Upper lobe of right lung (tissue), 1 donor: Measurements from ENCODE around the gene AKAP8L. TPM values are rescaled to one million over a fixed set of nuclear protein-coding genes. Genes with fewer than 3 reads are reported as not detected.

Experiments
- ATAC-seq: fragments of 200-7000 bp; cut with Tn5 transposase; one replicate; pipeline ENCODE4 v1.9.1; 2020; ENCODE audit warnings: mild to moderate bottlenecking, moderate library complexity
- DNase-seq: peaks from one replicate; pipeline ENCODE4 v3.0.0-alpha.2; 2020
- H3K27ac ChIP-seq: fragments of 200-600 bp; one replicate; pipeline ENCODE4 v1.8.0; 2022
- H3K27me3 ChIP-seq: fragments of 200-600 bp; one replicate; pipeline ENCODE4 v1.8.0; 2022; ENCODE audit warnings: mild to moderate bottlenecking
- H3K36me3 ChIP-seq: fragments of 200-600 bp; one replicate; pipeline ENCODE4 v1.8.0; 2022
- H3K4me1 ChIP-seq: fragments of 200-600 bp; one replicate; pipeline ENCODE4 v1.8.0; 2022
- H3K4me3 ChIP-seq: fragments of 200-600 bp; one replicate; pipeline ENCODE4 v1.8.0; 2022; ENCODE audit warnings: mild to moderate bottlenecking
- H3K9me3 ChIP-seq: fragments of 200-600 bp; one replicate; pipeline ENCODE4 v1.8.0; 2022
- intact Hi-C: fragments of 100-400 bp; cut with DNase I; formaldehyde crosslinking; loops from one replicate; pipeline ENCODE4 v1.11.0; 2022
- total RNA-seq: library from RNA; stranded (reverse); fragmentation: NEBNext Ultra II Directional; extraction: Animal tissue kit (Norgen Biotek cat#: 25700); gene quantifications from one replicate; pipeline ENCODE4 v1.2.1, GENCODE V29; 2021
- TF ChIP-seq, protein P1 (sequence below): fragments of 200-600 bp; IDR thresholded peaks from one replicate; pipeline ENCODE4 v1.8.0; 2022; ENCODE audit warnings: antibody characterized with exemption
- donor health status: DM: no; HTN: yes; CAD: no; lungs with severe emphysema.

AKAP8L gene
- total RNA-seq, 1 donor from 2014 or later, result 95.5 TPM

DNA sequence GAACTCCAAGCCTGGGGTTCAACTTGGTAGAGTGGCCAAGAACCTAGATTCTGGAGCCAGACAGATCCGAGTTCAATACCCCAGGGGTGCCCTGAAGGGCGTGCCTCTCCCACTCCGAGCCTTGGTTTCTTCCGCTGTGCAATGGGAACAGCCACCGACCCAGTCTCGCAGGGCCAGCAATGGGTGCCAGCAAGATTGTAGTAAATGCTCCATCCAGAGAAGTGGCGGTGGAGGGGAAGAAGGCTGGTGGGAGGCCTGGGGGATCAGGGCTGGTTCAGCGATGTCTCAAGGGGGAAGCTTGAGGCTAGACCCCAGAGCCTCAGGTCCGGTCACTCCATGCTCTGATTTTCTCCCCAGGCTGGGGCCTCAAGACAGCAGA is 26.4 kb upstream of the AKAP8L start:
- intact Hi-C loops, result no loop called here
- Histone ChIP-seq H3K27ac (no peak overlapping the region), H3K36me3 (no peaks in the 10 kb centered on the region), H3K4me1 (peaks cover 6% of the 10 kb centered on the region), H3K4me3 (no peak overlapping the region), H3K9me3 (no peaks in the 10 kb centered on the region), H3K27me3 (no peaks in the 10 kb centered on the region)
- DNase-seq (no peak), ATAC-seq (no peak)
- TF ChIP-seq, protein P1, sequence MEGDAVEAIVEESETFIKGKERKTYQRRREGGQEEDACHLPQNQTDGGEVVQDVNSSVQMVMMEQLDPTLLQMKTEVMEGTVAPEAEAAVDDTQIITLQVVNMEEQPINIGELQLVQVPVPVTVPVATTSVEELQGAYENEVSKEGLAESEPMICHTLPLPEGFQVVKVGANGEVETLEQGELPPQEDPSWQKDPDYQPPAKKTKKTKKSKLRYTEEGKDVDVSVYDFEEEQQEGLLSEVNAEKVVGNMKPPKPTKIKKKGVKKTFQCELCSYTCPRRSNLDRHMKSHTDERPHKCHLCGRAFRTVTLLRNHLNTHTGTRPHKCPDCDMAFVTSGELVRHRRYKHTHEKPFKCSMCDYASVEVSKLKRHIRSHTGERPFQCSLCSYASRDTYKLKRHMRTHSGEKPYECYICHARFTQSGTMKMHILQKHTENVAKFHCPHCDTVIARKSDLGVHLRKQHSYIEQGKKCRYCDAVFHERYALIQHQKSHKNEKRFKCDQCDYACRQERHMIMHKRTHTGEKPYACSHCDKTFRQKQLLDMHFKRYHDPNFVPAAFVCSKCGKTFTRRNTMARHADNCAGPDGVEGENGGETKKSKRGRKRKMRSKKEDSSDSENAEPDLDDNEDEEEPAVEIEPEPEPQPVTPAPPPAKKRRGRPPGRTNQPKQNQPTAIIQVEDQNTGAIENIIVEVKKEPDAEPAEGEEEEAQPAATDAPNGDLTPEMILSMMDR, result no peak

DNA sequence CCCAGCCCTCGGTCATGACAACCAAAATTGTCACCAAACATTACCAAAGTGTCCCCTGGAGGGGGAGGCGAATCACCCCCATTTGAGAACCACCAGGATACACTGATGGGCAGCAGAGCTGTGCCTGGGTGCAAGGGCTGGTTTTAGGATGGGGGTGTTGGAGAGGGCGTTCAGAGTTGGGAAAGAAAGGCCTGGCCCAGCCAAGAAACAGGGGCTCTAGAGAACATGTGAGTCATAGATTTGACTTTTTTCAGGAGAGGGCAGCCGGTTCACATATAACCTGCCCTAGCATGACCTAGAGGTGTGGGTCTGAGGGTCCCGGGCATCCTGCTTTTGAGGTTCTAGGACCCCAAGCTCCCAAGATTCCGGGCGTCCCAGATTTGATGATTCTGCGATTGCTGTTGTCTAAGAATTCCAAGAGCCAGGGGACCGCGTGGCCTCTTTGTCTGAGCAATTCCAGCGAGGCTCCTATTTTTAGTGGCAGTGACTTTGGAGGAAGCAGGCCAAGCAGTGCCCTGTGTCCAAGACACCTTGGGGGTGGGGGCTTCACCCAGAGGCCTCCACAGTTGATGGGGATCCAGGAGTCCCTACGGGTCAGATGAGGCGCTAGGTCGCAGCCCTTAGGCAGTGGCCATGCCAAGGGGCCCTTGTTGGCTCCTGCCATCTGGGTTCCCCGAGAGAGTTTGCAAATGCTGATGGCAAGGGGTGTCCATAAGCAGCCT is 25.9 kb upstream of the AKAP8L start:
- Histone ChIP-seq H3K9me3 (no peaks in the 10 kb centered on the region), H3K4me3 (no peak overlapping the region), H3K36me3 (no peaks in the 10 kb centered on the region), H3K4me1 (peaks cover 6% of the 10 kb centered on the region), H3K27me3 (no peaks in the 10 kb centered on the region), H3K27ac (no peak overlapping the region)
- TF ChIP-seq, protein P1, result no peak
- intact Hi-C loops, result no loop called here
- ATAC-seq, result no peak
- DNase-seq, result no peak

DNA sequence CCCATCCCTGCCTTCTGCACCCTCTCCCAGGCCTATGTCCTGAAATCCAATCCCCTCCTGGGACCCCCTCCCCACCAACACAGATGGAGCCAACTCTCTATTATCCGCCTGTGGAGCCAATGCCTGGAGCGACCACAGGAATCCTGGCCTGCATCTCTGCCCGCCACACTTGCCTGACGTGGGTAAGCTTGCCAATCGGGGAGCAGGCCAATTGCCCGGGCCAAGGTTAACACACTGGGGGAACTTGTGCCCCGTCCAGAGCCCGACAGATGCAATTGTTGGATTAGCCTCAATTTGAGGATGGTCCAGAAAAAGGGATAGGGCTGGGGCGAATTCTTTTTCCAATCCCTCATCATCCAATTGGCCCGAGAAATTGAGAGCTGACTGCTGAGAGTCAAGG is 25.1 kb upstream of the AKAP8L start:
- Histone ChIP-seq H3K4me3 (no peak overlapping the region), H3K36me3 (no peaks in the 10 kb centered on the region), H3K9me3 (no peaks in the 10 kb centered on the region), H3K4me1 (peaks cover 2% of the 10 kb centered on the region), H3K27me3 (no peaks in the 10 kb centered on the region), H3K27ac (no peak overlapping the region)
- ATAC-seq (no peak), DNase-seq (no peak)
- TF ChIP-seq, protein P1, result no peak
- intact Hi-C loops, result no loop called here

DNA sequence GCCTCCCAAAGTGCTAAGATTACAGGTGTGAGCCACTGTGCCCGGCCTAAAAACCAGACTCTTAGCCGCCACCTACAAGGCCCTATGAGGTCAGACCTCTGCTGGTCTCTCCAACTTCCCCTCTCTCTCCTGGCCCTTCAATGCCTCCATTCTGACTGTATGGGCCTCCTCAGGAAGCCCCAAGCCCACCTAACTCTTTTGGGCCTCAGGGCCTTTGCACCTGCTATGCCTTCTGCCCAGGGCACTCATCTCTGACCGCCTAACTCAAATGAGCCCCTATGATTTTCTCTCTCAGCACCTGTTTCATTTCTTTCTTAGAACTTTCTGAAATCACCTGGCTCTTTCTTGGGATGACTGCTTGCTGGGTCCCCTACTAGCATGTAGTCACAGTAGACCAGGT is 24.5 kb upstream of the AKAP8L start:
- no peak for DNase-seq
- no peak for ATAC-seq
- H3K27ac ChIP-seq, result no peak overlapping the region
- no peak overlapping the region for H3K4me3 ChIP-seq
- no peaks in the 10 kb centered on the region for H3K27me3 ChIP-seq
- TF ChIP-seq, protein P1, result no peak
- no peaks in the 10 kb centered on the region for H3K9me3 ChIP-seq
- H3K4me1 ChIP-seq, result no peaks in the 10 kb centered on the region
- intact Hi-C loops, result no loop called here
- H3K36me3 ChIP-seq, result no peaks in the 10 kb centered on the region

DNA sequence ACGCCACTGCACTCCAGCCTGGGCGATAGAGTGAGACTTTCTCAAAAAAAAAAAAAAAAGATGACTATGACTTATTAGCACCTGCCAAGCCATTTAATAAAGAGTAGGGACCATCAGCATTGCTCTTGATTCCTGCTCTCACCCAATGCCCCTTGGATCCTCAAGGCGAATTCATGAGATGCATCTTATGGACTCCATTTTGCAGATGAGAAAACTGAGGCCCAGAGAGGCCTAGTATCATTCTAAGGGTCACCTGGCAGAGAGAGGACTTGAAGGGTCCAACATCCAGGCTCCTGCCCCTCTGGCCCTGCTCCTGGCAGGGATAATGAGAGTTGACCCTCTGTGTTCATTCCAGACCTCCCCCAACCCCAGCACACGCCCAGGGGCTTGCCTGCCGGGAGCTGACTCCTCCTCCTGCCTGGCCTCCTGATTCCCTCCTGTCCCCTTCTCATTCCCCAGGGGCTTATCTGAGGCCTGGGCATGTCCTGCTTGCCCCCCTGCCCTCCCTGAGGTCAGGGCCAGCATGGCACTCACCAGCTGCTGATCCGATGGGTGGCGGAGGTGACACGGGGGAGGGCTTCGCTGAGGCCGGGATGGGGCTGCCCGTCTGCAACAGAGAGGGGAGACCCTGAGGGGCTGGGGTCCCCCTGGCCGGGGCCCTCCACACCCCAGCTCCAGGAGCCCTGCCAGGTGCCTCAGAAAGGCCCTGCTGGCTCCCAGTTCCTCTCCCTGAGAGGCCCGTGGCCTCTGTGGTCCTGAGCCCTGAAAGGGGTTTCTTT is 23.5 kb upstream of the AKAP8L start:
- Histone ChIP-seq H3K36me3 (no peaks in the 10 kb centered on the region), H3K27me3 (no peaks in the 10 kb centered on the region), H3K4me3 (no peak overlapping the region), H3K27ac (no peak overlapping the region), H3K9me3 (no peaks in the 10 kb centered on the region), H3K4me1 (no peaks in the 10 kb centered on the region)
- intact Hi-C loops, result no loop called here
- ATAC-seq, result no peak
- no peak for DNase-seq
- TF ChIP-seq, protein P1, result no peak
